Measurements from ENCODE around the gene PIP5K1C.

The PIP5K1C gene, protein sequence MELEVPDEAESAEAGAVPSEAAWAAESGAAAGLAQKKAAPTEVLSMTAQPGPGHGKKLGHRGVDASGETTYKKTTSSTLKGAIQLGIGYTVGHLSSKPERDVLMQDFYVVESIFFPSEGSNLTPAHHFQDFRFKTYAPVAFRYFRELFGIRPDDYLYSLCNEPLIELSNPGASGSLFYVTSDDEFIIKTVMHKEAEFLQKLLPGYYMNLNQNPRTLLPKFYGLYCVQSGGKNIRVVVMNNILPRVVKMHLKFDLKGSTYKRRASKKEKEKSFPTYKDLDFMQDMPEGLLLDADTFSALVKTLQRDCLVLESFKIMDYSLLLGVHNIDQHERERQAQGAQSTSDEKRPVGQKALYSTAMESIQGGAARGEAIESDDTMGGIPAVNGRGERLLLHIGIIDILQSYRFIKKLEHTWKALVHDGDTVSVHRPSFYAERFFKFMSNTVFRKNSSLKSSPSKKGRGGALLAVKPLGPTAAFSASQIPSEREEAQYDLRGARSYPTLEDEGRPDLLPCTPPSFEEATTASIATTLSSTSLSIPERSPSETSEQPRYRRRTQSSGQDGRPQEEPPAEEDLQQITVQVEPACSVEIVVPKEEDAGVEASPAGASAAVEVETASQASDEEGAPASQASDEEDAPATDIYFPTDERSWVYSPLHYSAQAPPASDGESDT

DNA sequence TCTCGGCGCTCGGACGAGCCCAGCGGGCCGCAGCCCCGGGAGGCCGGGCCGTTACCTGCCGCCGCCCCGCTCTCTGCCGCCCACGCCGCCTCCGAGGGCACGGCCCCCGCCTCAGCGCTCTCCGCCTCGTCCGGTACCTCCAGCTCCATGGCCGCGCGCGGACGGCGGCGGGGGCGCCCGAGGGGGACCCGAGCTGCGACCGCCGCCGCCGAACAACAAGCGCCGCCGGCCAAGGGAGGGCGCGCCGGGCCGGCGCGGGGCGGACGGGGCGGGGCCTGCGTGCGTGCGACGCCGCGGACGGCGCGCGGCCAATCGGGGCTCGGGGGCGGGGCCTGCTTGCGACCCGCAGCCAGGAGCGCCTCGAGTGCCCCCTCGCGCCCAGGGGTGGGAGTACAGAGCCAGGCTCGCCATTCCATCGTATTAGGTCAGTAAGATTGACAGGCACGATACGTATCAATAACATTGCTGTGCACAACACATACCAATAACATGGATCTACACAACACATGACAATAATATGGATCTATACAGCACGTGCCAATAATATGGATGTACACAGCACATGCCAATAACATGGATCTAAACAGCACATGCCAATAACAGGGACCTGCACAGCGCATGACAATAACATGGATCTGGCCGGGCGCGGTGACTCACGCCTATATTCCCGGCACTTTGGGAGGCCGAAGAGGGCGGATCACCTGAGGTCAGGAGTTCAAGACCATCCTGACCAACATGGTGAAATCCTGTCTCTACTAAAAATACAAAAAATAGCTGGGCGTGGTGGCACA, at the start of gene PIP5K1C:
TSS of gene PIP5K1C (minus strand) at position 227 of the 791 bp plus-strand sequence. CDS start at position 149, 78 bp downstream.
- DNase-seq = peak; percentile 95

DNA sequence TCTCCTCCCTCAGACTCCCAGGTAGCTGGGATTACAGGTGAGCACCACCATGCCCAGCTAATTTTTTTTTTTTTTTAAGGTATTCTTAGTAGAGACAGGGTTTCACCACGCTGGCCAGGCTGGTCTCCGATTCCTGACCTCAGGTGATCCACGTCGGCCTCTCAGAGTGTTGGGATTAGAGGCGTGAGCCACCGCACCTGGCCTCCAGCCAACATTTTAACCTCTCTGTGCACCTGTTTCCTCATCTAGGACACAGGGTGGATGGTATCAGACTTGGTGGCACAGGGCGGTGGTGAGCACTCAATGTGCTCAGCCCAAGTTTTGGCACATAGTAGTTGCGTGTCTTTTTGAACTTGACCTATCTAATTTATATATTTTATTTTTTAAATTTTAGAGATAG, 48.7 kb upstream of the PIP5K1C start:
- no peak for DNase-seq

DNA sequence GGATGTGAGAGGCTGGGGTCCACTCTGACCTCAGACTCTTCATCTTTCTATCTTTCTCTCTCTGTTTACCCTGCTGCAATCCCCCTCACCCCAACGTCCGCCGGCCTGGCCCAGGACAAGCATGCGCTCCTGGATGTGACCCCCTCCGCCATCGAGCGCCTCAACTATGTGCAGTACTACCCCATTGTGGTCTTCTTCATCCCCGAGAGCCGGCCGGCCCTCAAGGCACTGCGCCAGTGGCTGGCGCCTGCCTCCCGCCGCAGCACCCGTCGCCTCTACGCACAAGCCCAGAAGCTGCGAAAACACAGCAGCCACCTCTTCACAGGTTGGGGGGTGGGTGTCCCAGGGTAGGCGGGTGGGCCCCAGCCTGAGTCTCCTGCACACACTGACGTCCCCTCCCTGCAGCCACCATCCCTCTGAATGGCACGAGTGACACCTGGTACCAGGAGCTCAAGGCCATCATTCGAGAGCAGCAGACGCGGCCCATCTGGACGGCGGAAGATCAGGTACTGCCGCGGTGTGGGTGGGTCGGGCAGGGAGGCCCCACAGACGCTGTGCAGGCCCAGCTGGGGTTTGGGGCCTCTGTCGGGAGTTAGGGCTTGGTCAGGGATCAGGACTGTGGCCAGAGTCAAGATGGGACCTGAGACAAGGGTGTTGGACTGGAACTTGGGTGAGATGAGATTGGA, 46.2 kb upstream of the PIP5K1C start:
- DNase-seq = no peak

DNA sequence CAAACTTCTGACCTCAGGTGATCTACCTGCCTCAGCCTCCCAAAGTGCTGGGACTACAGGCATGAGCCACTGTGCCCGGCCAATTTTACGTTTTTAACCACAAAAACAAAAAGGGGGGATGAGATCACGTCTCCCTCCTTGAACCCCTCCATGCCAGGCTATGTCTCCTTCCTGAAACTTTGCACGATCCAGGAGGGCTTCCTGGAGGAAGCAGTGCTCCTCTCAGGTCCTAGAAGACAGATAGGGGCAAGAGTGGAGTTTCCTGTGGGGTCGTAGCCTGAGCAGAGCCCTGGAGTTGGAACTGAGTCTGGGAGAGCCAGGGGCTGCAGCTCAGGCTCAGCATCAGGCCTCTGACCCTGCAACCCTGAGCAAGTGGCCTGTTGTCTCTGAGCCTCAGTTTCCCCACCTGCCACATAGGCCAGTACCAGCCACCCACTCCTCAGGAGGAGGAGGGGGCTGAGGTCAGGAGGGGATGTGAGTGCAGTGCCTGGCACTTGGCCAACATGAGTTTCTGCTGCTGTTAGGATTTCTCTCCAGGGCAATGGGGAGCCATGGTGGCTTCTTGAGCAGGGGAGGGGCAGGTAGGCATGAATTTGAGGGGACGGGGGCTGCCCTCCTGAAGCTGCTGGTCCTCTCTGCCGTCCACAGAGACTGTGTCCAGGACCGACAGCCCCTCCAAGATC, 45.2 kb upstream of the PIP5K1C start:
- DNase-seq = no peak

DNA sequence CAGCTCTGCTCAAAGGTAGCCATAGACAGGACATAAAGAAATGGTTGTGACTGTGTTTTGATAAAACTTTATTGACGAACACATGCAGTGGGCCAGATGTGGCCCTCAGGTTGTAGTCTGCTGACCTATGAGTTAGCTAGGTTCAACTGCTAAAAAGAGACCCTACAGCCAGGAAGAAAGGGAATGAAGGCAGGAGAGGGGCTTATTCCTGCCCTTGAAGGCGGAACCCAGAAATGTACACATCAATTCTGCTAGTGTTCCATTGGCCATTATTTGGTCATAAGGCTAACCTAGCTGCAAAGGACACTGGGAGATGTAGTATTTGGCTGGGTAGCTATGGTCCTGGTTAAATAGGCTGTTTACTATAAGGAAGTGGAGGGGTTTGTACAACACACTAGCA, 43.2 kb upstream of the PIP5K1C start:
- no peak for DNase-seq

DNA sequence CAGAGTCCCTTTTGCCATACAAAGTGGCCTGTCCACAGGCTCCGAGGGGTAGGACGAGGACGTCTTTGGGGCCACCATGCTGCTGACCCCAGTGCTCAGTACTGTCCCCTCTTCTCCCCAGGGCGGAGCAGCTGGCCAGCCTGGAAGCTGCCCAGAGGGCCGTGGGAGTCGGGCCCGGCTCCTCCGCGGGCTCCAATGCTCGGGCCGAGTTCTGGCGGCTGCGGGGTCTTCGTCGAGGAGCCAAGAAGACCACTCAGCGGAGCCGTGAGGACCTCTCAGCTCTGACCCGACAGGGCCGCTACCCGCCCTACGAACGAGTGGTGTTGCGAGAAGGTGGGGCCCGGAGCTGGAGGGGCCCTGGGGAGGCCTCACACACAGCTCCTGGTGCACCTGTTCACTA, 40.2 kb upstream of the PIP5K1C start:
- no peak for DNase-seq

DNA sequence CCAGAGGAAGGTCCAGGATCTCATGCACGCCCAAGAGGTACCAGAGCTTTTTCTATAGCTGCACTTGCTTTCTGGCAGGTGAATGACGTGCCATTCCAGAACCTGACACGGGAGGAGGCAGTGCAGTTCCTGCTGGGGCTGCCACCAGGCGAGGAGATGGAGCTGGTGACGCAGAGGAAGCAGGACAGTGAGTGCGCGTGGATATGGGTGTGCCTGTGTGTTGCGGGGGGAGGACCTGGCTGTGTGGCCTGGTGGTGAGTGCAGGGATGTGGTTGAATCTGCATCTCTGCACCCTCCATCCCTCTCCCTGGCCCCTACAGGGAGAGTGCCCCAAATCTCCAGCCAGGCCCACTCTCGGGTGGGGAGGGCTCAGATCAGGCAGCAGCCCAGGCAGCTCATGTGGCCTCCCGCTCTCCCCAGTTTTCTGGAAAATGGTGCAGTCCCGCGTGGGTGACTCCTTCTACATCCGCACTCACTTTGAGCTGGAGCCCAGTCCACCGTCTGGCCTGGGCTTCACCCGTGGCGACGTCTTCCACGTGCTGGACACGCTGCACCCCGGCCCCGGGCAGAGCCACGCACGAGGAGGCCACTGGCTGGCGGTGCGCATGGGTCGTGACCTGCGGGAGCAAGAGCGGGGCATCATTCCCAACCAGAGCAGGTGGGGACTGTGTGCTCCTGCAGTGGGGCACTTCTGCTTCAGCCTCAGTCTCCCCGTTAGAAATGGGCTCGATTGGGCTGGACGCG, 38.4 kb upstream of the PIP5K1C start:
- DNase-seq = no peak

DNA sequence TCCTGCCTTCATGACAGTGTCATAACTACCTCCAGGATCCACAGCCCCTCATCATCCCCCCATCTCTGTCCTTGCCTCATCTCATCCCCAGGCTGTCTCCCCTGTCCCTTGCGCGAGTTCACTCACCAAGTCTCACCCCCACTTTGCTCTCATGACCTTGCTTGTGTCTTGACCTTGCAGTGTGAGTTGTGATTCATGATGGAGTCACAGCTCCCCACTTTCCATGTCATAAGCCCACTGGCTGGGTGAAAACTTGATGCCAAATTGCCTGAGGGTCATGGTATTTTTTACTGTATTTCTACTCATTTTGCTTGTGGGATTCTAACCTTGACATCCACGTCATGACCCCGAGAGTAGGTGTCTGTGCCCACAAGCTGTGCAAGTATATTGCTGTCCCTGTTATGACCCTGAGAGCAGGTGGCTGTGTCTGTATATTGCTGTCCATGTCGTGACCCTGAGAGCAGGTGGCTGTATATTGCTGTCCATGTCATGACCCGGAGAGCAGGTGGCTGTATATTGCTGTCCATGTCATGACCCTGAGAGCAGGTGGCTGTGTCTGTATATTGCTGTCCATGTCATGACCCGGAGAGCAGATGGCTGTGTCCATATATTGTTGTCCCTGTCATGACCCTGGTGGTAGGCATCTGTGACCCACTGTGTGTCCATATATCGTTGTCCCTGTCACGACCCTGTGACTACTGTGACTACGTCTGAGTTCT, 37.4 kb upstream of the PIP5K1C start:
- no peak for DNase-seq

DNA sequence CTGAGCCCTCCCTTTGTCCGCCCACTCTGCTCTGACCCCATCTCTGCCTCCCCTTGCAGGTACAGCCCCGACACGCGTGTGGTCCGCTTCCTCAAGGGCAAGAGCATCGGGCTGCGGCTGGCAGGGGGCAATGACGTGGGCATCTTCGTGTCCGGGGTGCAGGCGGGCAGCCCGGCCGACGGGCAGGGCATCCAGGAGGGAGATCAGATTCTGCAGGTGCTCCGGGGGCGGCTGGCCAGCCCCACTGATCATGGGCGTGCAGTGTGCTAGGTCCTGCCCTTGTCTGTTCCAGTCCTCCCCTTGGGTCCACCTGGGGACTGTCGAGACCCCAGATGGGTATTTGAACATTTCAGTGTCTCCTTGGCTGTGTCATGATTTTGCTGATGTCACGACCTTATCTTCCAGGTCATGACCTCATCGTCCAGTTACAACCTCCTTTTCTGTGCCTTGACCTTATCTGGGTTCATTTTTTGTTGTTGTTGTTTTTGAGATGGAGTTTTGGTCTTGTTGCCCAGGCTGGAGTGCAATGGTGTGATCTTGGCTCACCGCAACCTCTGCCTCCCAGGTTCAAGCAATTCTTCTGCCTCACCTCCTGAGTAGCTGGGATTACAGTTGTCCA, 35.9 kb upstream of the PIP5K1C start:
- DNase-seq = no peak

DNA sequence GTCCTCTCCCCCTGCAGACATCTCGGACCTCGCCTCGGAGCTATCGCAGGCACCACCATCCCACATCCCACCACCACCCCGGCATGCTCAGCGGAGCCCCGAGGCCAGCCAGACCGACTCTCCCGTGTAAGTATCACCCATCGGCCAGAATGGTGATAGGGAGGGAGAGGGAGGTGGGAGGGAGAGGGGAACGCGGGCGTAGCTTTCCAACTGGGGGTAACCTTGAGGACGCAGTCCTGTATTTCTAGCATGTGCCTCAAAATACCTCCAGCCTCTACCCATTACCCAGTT, 34.0 kb upstream of the PIP5K1C start:
- no peak for DNase-seq

DNA sequence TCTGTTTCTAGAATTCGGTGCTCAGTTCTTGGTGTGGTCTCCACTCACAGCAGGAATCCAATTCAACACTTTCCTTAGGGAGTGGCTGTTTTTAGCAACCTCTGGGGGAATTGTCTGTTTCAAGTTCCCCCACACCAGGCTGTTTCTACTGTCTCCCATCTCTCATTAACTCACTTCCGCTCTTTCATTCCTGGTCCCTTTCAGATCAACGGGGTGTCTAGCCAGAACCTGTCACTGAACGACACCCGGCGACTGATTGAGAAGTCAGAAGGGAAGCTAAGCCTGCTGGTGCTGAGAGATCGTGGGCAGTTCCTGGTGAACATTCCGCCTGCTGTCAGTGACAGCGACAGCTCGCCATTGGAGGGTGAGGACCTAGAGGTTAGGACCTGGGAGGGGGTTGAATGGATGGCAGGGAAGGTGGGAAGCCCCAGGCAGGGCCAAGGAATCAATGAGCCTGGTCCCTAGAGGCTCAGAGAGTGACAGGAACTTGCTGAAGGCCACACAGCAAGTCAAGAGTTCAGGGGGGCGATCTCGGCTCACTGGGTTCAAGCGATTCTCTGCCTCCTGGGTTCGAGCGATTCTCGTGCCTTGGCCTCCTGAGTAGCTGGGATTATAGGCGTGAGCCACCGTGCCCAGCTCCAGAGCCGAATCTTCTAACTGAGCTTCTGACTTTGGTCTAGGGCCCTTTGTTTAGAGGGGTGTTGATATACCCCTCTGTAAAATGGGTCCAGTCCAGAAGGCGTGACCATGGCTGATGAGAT, 33.5 kb upstream of the PIP5K1C start:
- no peak for DNase-seq

DNA sequence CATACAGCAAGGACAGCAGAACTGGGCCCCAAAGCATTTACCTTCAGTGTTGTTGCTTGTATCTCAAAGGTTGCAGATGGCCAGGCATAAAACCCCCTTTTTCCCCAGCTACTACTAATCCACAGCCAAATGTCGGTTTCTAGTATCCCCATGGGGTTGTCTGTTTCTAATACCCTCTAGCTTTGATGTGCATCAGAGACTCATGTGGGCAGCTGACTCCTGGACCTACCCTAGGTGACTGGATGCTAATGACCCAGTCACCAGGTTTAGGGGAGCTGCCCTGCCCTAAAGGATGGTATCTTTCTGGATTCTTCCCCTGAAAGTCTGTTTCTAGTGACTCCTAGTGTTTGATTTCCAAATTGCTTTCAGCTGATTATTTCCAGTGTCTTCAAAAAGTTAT, 31.8 kb upstream of the PIP5K1C start:
- no peak for DNase-seq

DNA sequence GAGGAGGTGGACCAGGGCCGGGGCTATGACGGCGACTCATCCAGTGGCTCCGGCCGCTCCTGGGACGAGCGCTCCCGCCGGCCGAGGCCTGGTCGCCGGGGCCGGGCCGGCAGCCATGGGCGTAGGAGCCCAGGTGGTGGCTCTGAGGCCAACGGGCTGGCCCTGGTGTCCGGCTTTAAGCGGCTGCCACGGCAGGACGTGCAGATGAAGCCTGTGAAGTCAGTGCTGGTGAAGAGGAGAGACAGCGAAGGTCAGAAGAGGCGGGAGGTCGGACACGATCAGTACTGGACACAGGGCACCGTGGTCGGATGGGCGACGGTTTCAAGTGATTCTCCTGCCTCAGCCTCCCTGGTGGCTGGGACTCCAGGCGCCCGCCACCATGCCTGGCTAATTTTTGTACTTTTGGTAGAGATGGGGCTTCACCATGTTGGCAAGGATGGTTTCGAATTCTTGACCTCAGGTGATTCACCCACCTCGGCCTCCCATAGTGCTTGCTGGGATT, 30.2 kb upstream of the PIP5K1C start:
- DNase-seq = no peak

DNA sequence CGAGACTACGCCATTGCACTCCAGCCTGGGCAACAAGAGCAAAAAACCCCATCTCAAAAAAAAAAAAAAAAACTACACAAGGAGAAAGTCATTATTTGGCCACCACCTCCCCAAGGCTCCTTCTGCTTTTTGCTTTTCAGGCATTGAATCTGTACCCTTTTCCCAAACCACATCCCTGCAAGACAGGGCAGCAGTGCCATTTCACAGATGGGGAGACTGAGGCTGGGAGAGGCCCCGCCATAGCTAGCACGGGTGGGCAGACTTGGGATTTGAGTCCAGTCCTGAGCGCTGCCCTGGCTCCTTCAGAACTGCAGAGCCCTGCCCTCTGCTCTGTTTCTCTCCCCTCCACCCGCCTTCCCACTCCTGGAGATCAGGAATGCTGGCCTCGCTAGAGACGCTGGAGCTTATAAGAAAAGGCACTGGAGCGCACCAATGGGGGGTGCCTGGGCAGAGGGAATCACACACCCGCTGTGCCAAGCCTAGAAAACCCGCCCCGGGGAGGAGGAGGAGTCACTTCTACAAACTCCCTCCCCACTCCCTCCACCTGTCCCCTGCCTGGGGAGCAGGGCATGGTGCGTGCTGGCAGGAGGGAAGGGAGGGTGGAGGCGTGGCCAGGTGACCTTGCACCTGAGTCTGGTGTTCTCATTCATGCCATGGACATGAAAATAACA, 25.5 kb upstream of the PIP5K1C start:
- no peak for DNase-seq

DNA sequence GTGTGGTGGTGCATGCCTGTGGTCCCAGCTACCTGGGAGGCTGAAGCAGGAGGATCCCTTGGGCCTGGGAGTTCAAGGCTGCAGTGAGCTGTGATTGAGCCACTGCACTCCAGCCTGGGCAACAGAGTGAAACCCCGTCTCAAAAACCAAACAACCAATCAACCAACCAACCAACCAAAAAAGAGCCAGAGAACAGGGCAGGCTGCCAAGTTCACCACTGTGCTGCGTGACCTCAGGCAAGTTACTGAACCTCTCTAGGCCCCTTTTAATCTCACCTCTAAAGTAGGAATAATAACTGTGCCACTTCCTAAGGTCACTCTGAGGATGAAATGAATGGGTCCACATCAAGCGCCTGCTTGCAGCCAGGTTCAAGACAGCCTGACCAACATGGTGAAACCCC, 24.9 kb upstream of the PIP5K1C start:
- DNase-seq = no peak

DNA sequence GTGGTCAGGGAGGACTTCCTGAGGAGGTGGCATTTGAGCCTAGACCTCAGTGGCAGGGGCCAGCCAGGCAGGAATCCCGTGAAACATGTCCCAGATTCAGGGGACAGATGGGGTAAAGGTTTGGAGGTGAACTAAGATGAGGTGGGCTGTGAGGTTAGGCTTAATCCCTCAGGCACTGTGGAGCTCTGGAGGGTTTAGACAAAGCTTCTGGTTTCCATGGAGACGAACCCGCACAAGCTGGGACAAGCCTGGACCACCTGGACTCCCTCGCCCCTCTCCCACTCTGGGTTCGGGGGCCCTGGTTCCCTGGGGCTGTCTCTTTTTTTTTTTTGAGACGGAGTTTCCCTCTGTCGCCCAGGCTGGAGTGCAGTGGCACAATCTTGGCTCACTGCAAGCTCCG, 23.6 kb upstream of the PIP5K1C start:
- no peak for DNase-seq

DNA sequence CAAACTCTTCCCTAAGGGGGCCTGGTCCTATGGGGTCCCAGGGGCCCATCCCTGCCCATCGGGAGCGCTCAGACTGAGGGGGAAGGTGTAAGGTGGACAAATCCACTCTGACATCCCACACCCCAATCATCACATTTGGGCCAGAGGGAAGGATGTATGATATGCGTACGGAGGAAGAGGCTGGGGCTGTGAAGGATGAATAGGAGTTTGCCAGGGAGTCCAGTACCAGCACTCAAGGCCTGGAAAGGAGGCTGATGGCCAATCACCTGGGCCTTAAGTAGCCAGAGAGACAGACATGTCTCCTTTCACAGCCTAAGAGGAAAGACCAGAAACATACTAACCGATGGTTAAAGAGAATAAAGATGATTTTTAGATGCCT, 22.8 kb upstream of the PIP5K1C start:
- no peak for DNase-seq

DNA sequence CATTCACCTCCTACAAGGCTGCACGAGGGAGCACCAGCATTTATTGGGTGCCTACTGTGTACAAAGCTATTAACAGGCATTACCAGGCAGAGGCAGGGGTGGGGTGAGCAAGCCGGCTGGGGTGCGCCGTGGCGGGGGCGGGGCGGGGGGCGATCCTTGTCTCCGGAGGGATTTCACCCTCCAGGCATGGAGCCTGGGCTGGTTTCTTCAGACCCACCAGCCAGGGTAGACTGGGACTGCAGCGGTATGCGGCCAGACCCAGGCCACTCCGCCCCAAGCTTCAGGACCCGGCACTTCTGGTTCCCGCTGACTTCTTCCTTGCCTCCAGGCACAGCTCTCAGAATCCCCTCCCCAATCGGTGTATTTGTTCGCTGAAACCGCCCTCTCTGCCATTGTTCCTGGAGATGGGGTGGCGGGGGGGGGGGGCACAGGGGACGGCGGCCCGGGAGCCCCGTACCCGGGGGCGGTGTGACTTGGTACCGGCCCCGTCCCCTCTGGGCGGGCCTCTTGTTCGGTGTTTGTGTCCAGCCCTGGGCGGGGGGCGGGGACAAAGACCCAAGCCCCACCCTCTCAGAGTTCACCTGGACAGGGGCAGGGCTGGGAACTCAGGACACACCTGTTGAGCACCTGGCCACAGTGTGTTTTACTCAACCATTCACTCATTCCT, 22.3 kb upstream of the PIP5K1C start:
- DNase-seq = no peak
